ENCODE data around the gene GRIK3.

The GRIK3 gene

DNA sequence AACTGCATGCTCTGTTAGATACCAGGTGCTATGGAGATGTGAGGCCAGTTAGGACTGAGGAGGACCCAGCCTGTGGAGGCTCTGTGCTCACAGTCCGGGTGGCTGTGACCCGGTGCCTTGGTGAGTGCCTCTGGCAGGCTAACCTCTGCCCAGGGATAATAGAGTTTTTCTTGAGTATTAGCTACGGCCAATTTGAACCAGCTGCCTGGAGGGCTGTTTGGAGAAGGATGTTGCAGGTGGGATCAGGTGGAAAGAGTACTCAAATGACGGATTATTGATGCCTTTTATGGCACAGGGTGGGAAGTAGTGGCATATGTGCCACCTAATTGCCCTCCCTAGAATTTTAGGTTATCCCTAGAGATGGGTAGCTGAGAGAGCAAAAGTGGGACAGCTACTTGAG, 182.7 kb downstream of the GRIK3 start:
- ChIA-PET POLR2A (no interaction called here), CTCF (interaction anchor here (0.8 kb wide), 1 partner anchor 13 kb away, joined by 3 read pairs; no protein-coding TSS in a partner anchor)
- Histone ChIP-seq H3K9me3 (ENCODE audit: control insufficient read depth, insufficient read depth, low read depth, low read length) (no peaks in the 10 kb centered on the region), H3K27ac (ENCODE audit: extremely low read depth, low read depth, low read length) (no peak overlapping the region), H3K4me1 (ENCODE audit: control insufficient read depth, insufficient read depth, low read length) (no peaks in the 10 kb centered on the region), H3K36me3 (ENCODE audit: control insufficient read depth in 2 of 2, insufficient read depth in 1 of 2, low read length in 2 of 2) (no peaks in the 10 kb centered on the region), H3K4me3 (ENCODE audit: low read depth, low read length) (no peak overlapping the region)
- TF ChIP-seq ZNF664 (tag by site-specific recombination; IDR thresholded peaks at IDR 0.05) = no peak
- TF ChIP-seq, protein P1, sequence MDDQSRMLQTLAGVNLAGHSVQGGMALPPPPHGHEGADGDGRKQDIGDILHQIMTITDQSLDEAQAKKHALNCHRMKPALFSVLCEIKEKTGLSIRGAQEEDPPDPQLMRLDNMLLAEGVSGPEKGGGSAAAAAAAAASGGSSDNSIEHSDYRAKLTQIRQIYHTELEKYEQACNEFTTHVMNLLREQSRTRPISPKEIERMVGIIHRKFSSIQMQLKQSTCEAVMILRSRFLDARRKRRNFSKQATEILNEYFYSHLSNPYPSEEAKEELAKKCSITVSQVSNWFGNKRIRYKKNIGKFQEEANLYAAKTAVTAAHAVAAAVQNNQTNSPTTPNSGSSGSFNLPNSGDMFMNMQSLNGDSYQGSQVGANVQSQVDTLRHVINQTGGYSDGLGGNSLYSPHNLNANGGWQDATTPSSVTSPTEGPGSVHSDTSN (CRISPR knock-in tag; IDR thresholded peaks at IDR 0.05) = no peak
- TF ChIP-seq, protein P2, sequence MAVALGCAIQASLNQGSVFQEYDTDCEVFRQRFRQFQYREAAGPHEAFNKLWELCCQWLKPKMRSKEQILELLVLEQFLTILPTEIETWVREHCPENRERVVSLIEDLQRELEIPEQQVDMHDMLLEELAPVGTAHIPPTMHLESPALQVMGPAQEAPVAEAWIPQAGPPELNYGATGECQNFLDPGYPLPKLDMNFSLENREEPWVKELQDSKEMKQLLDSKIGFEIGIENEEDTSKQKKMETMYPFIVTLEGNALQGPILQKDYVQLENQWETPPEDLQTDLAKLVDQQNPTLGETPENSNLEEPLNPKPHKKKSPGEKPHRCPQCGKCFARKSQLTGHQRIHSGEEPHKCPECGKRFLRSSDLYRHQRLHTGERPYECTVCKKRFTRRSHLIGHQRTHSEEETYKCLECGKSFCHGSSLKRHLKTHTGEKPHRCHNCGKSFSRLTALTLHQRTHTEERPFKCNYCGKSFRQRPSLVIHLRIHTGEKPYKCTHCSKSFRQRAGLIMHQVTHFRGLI (tag by site-specific recombination; IDR thresholded peaks at IDR 0.05) = no peak
- TF ChIP-seq HOXC10 (CRISPR knock-in tag; IDR thresholded peaks at IDR 0.05) = no peak
- TF ChIP-seq ZNF670 (tag by site-specific recombination; IDR thresholded peaks at IDR 0.05; ENCODE audit: low read depth) = no peak

DNA sequence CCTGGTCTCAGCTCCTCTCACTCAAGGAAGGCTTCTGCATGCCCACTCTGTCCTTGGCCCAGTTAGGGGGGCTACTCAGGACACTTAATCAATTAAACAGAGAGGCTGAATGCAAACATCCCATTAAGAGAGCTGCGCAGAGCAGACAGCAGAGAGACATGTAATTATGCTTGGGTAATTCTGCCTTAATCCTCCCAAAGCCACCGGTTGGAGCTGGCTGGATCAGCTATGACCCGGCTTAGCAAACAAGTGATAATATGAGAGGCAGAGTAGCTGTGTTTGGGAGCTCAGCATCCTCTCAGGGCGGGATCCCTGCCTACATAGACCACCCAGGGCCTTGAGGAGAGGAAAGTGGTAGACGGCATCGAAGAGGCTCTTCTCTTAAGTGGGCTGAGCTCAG, 183.2 kb downstream of the GRIK3 start:
- H3K4me1 ChIP-seq (ENCODE audit: control insufficient read depth, insufficient read depth, low read length) = no peaks in the 10 kb centered on the region
- no peak overlapping the region for H3K4me3 ChIP-seq (ENCODE audit: low read depth, low read length)
- TF ChIP-seq ZNF610 (tag by site-specific recombination; IDR thresholded peaks at IDR 0.05; ENCODE audit: borderline replicate concordance) = no peak
- TF ChIP-seq ZNF132 (tag by site-specific recombination; IDR thresholded peaks at IDR 0.05; ENCODE audit: borderline replicate concordance) = no peak
- TF ChIP-seq, protein P3, sequence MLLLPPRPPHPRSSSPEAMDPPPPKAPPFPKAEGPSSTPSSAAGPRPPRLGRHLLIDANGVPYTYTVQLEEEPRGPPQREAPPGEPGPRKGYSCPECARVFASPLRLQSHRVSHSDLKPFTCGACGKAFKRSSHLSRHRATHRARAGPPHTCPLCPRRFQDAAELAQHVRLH (tag by site-specific recombination; IDR thresholded peaks at IDR 0.05) = no peak
- TF ChIP-seq, protein P4, sequence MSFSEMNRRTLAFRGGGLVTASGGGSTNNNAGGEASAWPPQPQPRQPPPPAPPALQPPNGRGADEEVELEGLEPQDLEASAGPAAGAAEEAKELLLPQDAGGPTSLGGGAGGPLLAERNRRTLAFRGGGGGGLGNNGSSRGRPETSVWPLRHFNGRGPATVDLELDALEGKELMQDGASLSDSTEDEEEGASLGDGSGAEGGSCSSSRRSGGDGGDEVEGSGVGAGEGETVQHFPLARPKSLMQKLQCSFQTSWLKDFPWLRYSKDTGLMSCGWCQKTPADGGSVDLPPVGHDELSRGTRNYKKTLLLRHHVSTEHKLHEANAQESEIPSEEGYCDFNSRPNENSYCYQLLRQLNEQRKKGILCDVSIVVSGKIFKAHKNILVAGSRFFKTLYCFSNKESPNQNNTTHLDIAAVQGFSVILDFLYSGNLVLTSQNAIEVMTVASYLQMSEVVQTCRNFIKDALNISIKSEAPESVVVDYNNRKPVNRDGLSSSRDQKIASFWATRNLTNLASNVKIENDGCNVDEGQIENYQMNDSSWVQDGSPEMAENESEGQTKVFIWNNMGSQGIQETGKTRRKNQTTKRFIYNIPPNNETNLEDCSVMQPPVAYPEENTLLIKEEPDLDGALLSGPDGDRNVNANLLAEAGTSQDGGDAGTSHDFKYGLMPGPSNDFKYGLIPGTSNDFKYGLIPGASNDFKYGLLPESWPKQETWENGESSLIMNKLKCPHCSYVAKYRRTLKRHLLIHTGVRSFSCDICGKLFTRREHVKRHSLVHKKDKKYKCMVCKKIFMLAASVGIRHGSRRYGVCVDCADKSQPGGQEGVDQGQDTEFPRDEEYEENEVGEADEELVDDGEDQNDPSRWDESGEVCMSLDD (tag by site-specific recombination; IDR thresholded peaks at IDR 0.05) = no peak
- no peak for TF ChIP-seq YY2 (tag by site-specific recombination; IDR thresholded peaks at IDR 0.05)
- TF ChIP-seq ZNF302 (tag by site-specific recombination; IDR thresholded peaks at IDR 0.05; ENCODE audit: low read depth) = no peak
- TF ChIP-seq ZBTB1 (tag by site-specific recombination; IDR thresholded peaks at IDR 0.05) = no peak
- TF ChIP-seq ZFP69B (tag by site-specific recombination; IDR thresholded peaks at IDR 0.05) = no peak
- TF ChIP-seq, protein P5, sequence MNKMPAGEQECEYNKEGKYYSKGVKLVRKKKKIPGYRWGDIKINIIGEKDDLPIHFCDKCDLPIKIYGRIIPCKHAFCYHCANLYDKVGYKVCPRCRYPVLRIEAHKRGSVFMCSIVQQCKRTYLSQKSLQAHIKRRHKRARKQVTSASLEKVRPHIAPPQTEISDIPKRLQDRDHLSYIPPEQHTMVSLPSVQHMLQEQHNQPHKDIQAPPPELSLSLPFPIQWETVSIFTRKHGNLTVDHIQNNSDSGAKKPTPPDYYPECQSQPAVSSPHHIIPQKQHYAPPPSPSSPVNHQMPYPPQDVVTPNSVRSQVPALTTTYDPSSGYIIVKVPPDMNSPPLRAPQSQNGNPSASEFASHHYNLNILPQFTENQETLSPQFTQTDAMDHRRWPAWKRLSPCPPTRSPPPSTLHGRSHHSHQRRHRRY (tag by site-specific recombination; IDR thresholded peaks at IDR 0.05) = no peak
- TF ChIP-seq BCL11A (tag by site-specific recombination; IDR thresholded peaks at IDR 0.05; ENCODE audit: low read depth) = no peak
- ChIA-PET POLR2A (no interaction called here), CTCF (interaction anchor here (0.8 kb wide), 1 partner anchor 13 kb away, joined by 3 read pairs; no protein-coding TSS in a partner anchor)
- no peak overlapping the region for H3K27ac ChIP-seq (ENCODE audit: extremely low read depth, low read depth, low read length)
- H3K9me3 ChIP-seq (ENCODE audit: control insufficient read depth, insufficient read depth, low read depth, low read length) = no peaks in the 10 kb centered on the region
- H3K36me3 ChIP-seq (ENCODE audit: control insufficient read depth in 2 of 2, insufficient read depth in 1 of 2, low read length in 2 of 2) = no peaks in the 10 kb centered on the region

DNA sequence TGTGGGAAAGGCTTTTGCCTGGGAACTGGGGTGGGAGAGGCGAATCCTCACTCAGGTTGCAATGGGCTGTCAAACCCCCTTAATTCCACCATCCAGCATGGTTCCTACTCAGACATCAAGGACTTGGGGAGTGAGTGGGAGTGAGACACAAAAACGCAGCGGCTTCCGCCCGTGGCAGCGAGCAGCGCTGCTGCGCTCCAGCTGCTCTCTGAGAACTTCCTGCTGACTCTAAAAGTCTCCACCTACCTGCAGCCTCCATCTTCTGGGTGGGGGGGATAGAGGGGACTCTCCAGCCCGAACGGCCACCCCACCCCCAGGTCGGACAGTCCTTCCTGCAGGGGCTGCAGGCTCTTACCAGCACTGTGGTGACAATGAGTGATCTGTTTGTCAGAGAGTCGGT, 184.4 kb downstream of the GRIK3 start:
- H3K9me3 ChIP-seq (ENCODE audit: control insufficient read depth, insufficient read depth, low read depth, low read length) = no peaks in the 10 kb centered on the region
- no peaks in the 10 kb centered on the region for H3K4me1 ChIP-seq (ENCODE audit: control insufficient read depth, insufficient read depth, low read length)
- POLR2A ChIA-PET = no interaction called here
- CTCF ChIA-PET = no interaction called here
- H3K4me3 ChIP-seq (ENCODE audit: low read depth, low read length) = no peak overlapping the region
- no peaks in the 10 kb centered on the region for H3K36me3 ChIP-seq (ENCODE audit: control insufficient read depth in 2 of 2, insufficient read depth in 1 of 2, low read length in 2 of 2)
- no peak overlapping the region for H3K27ac ChIP-seq (ENCODE audit: extremely low read depth, low read depth, low read length)
- TF ChIP-seq ZNF792 (tag by site-specific recombination; IDR thresholded peaks at IDR 0.05) = no peak
- TF ChIP-seq ZBTB7A (tag by site-specific recombination; IDR thresholded peaks at IDR 0.05; ENCODE audit: low read depth) = no peak
- TF ChIP-seq ZNF311 (tag by site-specific recombination; IDR thresholded peaks at IDR 0.05; ENCODE audit: borderline replicate concordance) = no peak
- TF ChIP-seq ZNF48 (tag by site-specific recombination; IDR thresholded peaks at IDR 0.05) = no peak
- TF ChIP-seq, protein P6, sequence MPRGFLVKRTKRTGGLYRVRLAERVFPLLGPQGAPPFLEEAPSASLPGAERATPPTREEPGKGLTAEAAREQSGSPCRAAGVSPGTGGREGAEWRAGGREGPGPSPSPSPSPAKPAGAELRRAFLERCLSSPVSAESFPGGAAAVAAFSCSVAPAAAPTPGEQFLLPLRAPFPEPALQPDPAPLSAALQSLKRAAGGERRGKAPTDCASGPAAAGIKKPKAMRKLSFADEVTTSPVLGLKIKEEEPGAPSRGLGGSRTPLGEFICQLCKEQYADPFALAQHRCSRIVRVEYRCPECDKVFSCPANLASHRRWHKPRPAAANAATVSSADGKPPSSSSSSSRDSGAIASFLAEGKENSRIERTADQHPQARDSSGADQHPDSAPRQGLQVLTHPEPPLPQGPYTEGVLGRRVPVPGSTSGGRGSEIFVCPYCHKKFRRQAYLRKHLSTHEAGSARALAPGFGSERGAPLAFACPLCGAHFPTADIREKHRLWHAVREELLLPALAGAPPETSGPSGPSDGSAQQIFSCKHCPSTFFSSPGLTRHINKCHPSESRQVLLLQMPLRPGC (tag by site-specific recombination; IDR thresholded peaks at IDR 0.05) = no peak
- TF ChIP-seq, protein P7, sequence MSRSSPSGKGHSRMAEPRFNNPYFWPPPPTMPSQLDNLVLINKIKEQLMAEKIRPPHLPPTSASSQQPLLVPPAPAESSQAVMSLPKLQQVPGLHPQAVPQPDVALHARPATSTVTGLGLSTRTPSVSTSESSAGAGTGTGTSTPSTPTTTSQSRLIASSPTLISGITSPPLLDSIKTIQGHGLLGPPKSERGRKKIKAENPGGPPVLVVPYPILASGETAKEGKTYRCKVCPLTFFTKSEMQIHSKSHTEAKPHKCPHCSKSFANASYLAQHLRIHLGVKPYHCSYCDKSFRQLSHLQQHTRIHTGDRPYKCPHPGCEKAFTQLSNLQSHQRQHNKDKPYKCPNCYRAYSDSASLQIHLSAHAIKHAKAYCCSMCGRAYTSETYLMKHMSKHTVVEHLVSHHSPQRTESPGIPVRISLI (tag by site-specific recombination; IDR thresholded peaks at IDR 0.05) = no peak
- TF ChIP-seq ZBTB1 (tag by site-specific recombination; IDR thresholded peaks at IDR 0.05) = no peak
- no peak for TF ChIP-seq SALL2 (tag by site-specific recombination; IDR thresholded peaks at IDR 0.05; ENCODE audit: borderline replicate concordance)
